Stimulated activated CD8-positive, alpha-beta memory T cell treated with anti-CD3 and anti-CD28 coated beads, Interleukin-12 subunit alpha, Interleukin-12 subunit beta, amount 100 ng/mL, for 24 hours (primary cell): Measurements from ENCODE around the gene DUSP9.
A peak's percentile ranks its signal among the peaks of the same experiment; 100 is the strongest.
"Not testable (repeated sequence)": the region's sequence is repeated elsewhere in the genome, so short reads cannot be mapped to it uniquely, and the experiment has no call there.

Source experiments
- DNase-seq: peaks from one replicate; pipeline ENCODE4 v3.0.0-alpha.2; 2020; ENCODE audit errors: extremely low read depth

The DUSP9 gene

GRCh38 chrX:153646620-153647373, at the start of gene DUSP9:
TSS of gene DUSP9 (plus strand) at chrX:153647203. CDS start at chrX:153647954, 751 bp downstream.
- no peak for DNase-seq

GRCh38 chrX:153598541-153599191, 48.3 kb upstream of the DUSP9 start, which contains the start of gene CCNQ:
TSS of gene CCNQ (minus strand) at chrX:153599139. CDS start at chrX:153599073, 66 bp downstream.
- DNase-seq, result no peak

- DNase-seq, result peak; percentile 67
Observed at GRCh38 chrX:153599192-153600031, 47.6 kb upstream of the DUSP9 start.

- DNase-seq, result no peak
Observed at GRCh38 chrX:153600032-153600373, 47.0 kb upstream of the DUSP9 start.

GRCh38 chrX:153600921-153601320, 46.1 kb upstream of the DUSP9 start:
- no peak for DNase-seq

GRCh38 chrX:153601511-153602110, 45.4 kb upstream of the DUSP9 start:
- no peak for DNase-seq

GRCh38 chrX:153602601-153603000, 44.4 kb upstream of the DUSP9 start:
- no peak for DNase-seq

- DNase-seq, result no peak
Observed at GRCh38 chrX:153603131-153603656, 43.8 kb upstream of the DUSP9 start.

GRCh38 chrX:153604666-153605380, 42.2 kb upstream of the DUSP9 start:
- DNase-seq, result not testable (repeated sequence)

- DNase-seq, result no peak
Observed at GRCh38 chrX:153606503-153606902, 40.5 kb upstream of the DUSP9 start.

GRCh38 chrX:153608376-153608775, 38.6 kb upstream of the DUSP9 start:
- no peak for DNase-seq

- DNase-seq, result no peak
Observed at GRCh38 chrX:153608806-153609205, 38.2 kb upstream of the DUSP9 start.

- DNase-seq, result peak; percentile 27
Observed at GRCh38 chrX:153609917-153610835, 36.8 kb upstream of the DUSP9 start.

GRCh38 chrX:153610836-153611213, 36.2 kb upstream of the DUSP9 start:
- no peak for DNase-seq

- no peak for DNase-seq
Observed at GRCh38 chrX:153611298-153612095, 35.5 kb upstream of the DUSP9 start.

GRCh38 chrX:153612413-153612812, 34.6 kb upstream of the DUSP9 start:
- no peak for DNase-seq

- DNase-seq, result no peak
Observed at GRCh38 chrX:153614818-153615217, 32.2 kb upstream of the DUSP9 start.

GRCh38 chrX:153620576-153620975, 26.4 kb upstream of the DUSP9 start:
- DNase-seq, result no peak

GRCh38 chrX:153621949-153622598, 24.9 kb upstream of the DUSP9 start:
- no peak for DNase-seq
